Lower lobe of right lung (tissue), 2 donors: ENCODE results near the gene INO80D. TPM values are rescaled to one million over a fixed set of nuclear protein-coding genes. Genes with fewer than 3 reads are reported as not detected.
"Not testable (repeated sequence)": the region's sequence is repeated elsewhere in the genome, so short reads cannot be mapped to it uniquely, and the experiment has no call there.

Source experiments
- ATAC-seq, 2 donors: fragments of 200-7000 bp; cut with Tn5 transposase; one replicate each; pipeline ENCODE4 v1.9.1; 2020 to 2022; ENCODE audit warnings: mild to moderate bottlenecking in 2 of 2, moderate library complexity in 2 of 2
- DNase-seq: peaks from one replicate; pipeline ENCODE4 v3.0.0-alpha.2; 2020
- H3K27ac ChIP-seq: fragments of 200-600 bp; one replicate; pipeline ENCODE4 v1.8.0; 2022
- H3K27me3 ChIP-seq: fragments of 200-600 bp; one replicate; pipeline ENCODE4 v1.8.0; 2022; ENCODE audit warnings: low read depth
- H3K36me3 ChIP-seq: fragments of 200-600 bp; one replicate; pipeline ENCODE4 v1.8.0; 2022; ENCODE audit warnings: mild to moderate bottlenecking
- H3K4me1 ChIP-seq: fragments of 200-600 bp; one replicate; pipeline ENCODE4 v1.8.0; 2022
- H3K4me3 ChIP-seq: fragments of 200-600 bp; one replicate; pipeline ENCODE4 v1.8.0; 2022; ENCODE audit warnings: mild to moderate bottlenecking
- H3K9me3 ChIP-seq: fragments of 200-600 bp; one replicate; pipeline ENCODE4 v1.8.0; 2022
- intact Hi-C: fragments of 100-400 bp; cut with DNase I; formaldehyde crosslinking; loops from one replicate; pipeline ENCODE4 v1.11.0; 2022
- total RNA-seq: library from RNA; stranded (reverse); fragmentation: NEBNext Ultra II Directional; extraction: Animal tissue kit (Norgen Biotek cat#: 25700); gene quantifications from one replicate; pipeline ENCODE4 v1.2.1, GENCODE V29; 2021
- TF ChIP-seq, protein P1 (sequence below): fragments of 200-600 bp; IDR thresholded peaks from one replicate; pipeline ENCODE4 v1.8.0; 2022; ENCODE audit warnings: antibody characterized with exemption, mild to moderate bottlenecking
- donor health status: DM: no; HTN: yes; CAD: no; lungs with severe emphysema.

Gene INO80D
- total RNA-seq, 1 donor from 2014 or later: 26.0 TPM

DNA sequence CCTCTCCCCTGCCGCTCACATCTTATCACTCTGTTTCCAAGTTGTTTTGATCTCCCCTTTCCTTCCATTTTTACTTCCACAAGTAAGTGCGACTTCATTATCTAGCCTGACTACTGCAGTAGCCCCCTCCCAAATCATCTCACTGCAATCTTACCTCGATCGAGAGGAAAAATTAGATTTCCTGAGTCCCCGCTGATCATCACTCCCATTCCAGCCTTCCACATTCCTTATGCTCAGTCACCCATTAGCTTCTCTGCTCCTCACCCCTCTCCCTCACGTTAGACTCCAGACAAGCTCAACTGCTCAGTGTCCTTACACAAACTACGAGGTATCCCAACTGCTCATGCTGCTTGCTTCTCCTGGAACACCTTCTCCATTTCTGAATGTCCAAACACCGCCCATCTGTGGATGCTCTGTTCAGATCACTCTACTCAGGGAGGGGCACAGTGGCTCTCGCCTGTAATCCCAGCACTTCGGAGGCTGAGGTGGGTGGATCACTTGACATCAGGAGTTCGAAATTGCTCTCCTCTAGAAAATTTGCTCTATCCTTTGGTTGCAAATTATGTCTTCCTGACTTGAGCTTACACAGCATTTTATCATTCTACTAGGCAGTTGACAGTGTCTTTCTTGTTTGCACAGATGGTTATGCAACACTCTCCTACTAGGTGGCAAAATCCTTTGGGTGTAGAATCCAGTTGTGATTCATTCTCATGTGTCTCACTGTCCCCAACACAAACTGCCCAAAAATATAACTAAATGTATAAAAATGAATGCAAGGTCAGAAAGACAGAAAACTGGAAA is 96.5 kb downstream of the INO80D start:
- Histone ChIP-seq H3K27ac (no peak overlapping the region), H3K36me3 (peaks cover 23% of the 10 kb centered on the region), H3K4me3 (no peak overlapping the region), H3K4me1 (no peaks in the 10 kb centered on the region), H3K27me3 (no peaks in the 10 kb centered on the region), H3K9me3 (no peaks in the 10 kb centered on the region)
- ATAC-seq (no peak), DNase-seq (no peak)
- TF ChIP-seq, protein P1, sequence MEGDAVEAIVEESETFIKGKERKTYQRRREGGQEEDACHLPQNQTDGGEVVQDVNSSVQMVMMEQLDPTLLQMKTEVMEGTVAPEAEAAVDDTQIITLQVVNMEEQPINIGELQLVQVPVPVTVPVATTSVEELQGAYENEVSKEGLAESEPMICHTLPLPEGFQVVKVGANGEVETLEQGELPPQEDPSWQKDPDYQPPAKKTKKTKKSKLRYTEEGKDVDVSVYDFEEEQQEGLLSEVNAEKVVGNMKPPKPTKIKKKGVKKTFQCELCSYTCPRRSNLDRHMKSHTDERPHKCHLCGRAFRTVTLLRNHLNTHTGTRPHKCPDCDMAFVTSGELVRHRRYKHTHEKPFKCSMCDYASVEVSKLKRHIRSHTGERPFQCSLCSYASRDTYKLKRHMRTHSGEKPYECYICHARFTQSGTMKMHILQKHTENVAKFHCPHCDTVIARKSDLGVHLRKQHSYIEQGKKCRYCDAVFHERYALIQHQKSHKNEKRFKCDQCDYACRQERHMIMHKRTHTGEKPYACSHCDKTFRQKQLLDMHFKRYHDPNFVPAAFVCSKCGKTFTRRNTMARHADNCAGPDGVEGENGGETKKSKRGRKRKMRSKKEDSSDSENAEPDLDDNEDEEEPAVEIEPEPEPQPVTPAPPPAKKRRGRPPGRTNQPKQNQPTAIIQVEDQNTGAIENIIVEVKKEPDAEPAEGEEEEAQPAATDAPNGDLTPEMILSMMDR: no peak
- intact Hi-C loops: no loop called here

DNA sequence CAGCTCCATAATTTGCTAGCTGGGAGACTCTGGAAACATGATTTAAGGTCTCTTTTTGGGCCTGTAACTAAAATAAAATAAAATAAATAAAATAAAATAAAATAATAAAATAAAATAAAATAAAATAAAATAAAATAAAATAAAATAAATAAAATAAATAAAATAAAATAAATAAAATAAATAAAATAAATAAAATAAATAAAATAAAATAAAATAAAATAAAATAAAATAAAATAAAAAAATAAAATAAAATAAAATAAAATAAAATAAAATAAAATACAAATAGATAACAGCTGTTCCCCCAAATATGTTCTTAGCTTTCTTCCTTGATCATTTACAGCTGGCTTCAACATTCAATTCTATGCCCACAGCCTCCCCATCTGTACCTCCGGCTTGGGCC is 97.3 kb downstream of the INO80D start:
- H3K4me3 ChIP-seq, H3K4me1 ChIP-seq, ATAC-seq, DNase-seq, H3K27ac ChIP-seq, H3K9me3 ChIP-seq, H3K27me3 ChIP-seq, intact Hi-C loops: not testable (repeated sequence)
- peaks cover 19% of the 10 kb centered on the region for H3K36me3 ChIP-seq

DNA sequence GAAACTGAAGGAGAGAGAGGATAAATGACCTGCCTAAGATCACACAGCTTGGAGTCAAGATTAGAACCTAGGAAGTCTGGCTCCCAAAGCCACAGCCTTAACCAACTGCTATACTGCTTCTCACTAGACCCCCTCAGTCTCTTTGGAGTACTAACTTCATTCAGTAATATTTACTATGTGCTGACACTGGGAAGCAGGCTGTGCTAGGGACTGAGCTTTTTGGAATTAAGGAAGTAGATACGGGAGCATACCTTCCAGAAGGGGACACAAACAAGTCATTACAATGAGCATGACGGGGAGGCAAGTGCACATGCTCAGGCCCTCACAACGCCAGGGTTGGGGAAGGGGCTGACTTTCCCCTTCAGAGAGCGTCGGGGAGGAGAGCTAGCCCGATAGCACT is 97.7 kb downstream of the INO80D start:
- Histone ChIP-seq H3K4me1 (no peaks in the 10 kb centered on the region), H3K4me3 (no peak overlapping the region), H3K27me3 (no peaks in the 10 kb centered on the region), H3K36me3 (peaks cover 16% of the 10 kb centered on the region), H3K27ac (no peak overlapping the region), H3K9me3 (no peaks in the 10 kb centered on the region)
- ATAC-seq (no peak), DNase-seq (no peak)
- TF ChIP-seq, protein P1: no peak
- intact Hi-C loops: no loop called here

DNA sequence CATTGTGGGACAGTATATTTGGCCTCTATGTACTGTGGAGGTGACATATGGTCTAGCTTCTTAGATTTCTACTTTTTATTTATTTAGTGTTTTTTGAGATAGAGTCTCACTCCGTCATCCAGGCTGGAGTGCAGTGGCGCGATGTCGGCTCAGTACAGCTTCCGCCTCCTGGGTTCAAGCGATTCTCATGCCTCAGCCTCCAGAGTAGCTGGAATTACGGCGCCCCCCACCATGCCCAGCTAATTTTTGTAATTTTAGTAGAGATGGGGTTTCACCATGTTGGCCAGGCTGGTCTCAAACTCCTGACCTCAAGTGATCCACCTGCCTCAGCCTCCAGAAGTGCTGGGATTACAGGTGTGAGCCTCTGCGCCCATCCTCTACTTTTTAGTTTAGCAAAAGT is 99.6 kb downstream of the INO80D start:
- ATAC-seq, H3K36me3 ChIP-seq, H3K4me3 ChIP-seq, H3K27ac ChIP-seq, H3K9me3 ChIP-seq, H3K4me1 ChIP-seq, DNase-seq, intact Hi-C loops, H3K27me3 ChIP-seq: not testable (repeated sequence)

DNA sequence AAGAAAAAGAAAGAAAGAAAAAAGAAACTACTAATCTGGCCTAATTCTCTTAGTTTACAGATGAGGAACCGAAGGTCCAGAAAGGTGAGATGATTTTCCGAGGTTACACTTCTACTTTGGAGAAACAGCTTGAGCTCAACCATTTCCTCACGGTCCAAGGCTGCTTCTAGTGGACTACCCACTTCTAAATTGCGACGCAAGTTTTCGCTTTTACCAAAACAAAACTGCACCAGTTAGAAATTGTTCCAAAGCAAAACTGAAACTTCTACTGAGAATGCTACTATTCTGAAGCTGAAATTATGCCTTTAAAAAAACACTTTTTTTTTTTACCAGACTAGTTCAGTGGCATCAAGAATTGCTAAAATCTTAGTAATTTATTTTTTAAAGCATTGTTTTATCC is 101.6 kb downstream of the INO80D start:
- intact Hi-C loops: no loop called here
- DNase-seq (no peak), ATAC-seq (no peak)
- TF ChIP-seq, protein P1: no peak
- Histone ChIP-seq H3K27me3 (no peaks in the 10 kb centered on the region), H3K27ac (no peak overlapping the region), H3K4me3 (no peak overlapping the region), H3K36me3 (no peaks in the 10 kb centered on the region), H3K4me1 (no peaks in the 10 kb centered on the region), H3K9me3 (no peaks in the 10 kb centered on the region)

DNA sequence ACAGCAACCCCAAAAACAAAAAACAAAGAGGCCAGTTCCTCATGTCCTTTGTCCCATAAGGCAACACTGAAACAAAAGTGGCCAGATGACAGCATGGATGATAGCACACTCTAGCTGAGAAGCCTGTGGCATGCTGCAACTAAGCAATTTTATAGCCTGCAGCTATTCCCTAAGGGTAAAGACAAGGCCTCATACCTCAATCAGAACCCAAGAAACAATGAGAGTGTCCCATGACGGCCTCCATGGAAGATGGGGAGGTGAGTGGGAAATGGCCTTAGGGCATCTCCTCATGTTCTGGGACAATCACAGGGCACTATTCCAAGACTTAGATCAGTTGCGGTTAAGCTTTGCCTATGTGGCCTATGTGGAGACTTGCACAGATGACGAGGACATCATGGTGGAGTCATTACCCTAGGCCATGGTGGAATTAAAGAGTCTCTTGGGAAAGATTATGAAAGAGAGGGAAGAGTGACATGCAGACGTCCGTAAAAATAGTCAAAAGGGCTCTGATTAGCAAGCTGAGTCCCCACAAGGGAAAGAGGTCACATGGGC is 103.1 kb downstream of the INO80D start:
- Histone ChIP-seq H3K4me1 (no peaks in the 10 kb centered on the region), H3K9me3 (no peaks in the 10 kb centered on the region), H3K27ac (no peak overlapping the region), H3K4me3 (no peak overlapping the region), H3K27me3 (no peaks in the 10 kb centered on the region), H3K36me3 (no peaks in the 10 kb centered on the region)
- ATAC-seq (no peak), DNase-seq (no peak)
- intact Hi-C loops: no loop called here
- TF ChIP-seq, protein P1: no peak

DNA sequence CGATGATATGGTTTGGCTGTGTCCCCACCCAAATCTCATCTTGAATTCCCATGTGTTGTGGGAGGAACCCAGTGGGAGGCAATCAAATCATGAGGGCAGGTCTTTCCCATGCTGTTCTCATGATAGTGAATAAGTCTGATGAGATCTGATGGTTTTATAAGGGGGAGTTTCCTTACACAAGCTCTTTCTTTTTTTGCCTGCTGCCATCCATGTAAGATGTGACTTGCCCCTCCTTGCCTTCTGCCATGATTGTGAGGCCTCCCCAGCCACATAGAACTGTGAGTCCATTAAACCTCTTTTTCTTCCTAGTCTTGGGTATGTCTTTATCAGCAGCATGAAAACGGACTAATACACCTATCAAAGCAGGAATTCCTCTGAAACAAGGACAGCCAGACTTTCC is 107.2 kb downstream of the INO80D start:
- ATAC-seq, H3K4me3 ChIP-seq, H3K9me3 ChIP-seq, H3K27me3 ChIP-seq, DNase-seq, H3K36me3 ChIP-seq, H3K27ac ChIP-seq, intact Hi-C loops: not testable (repeated sequence)
- peaks cover 15% of the 10 kb centered on the region for H3K4me1 ChIP-seq

DNA sequence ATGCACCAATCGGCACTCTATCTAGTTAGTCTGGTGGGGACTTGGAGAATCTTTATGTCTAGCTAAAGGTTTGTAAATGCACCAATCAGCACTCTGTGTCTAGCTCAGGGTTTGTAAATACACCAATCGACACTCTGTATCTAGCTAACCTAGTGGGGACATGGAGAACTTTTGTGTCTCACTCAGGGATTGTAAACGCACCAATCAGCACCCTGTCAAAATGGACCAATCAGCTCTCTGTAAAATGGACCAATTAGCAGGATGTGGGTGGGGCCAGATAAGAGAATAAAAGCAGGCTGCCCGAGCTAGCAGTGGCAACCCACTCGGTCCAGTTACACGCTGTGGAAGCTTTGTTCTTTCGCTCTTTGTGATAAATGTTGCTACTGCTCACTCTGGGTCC is 108.3 kb downstream of the INO80D start:
- H3K4me3 ChIP-seq, ATAC-seq, DNase-seq, H3K9me3 ChIP-seq, H3K36me3 ChIP-seq, H3K27ac ChIP-seq, H3K27me3 ChIP-seq, intact Hi-C loops: not testable (repeated sequence)
- peaks cover 15% of the 10 kb centered on the region for H3K4me1 ChIP-seq

DNA sequence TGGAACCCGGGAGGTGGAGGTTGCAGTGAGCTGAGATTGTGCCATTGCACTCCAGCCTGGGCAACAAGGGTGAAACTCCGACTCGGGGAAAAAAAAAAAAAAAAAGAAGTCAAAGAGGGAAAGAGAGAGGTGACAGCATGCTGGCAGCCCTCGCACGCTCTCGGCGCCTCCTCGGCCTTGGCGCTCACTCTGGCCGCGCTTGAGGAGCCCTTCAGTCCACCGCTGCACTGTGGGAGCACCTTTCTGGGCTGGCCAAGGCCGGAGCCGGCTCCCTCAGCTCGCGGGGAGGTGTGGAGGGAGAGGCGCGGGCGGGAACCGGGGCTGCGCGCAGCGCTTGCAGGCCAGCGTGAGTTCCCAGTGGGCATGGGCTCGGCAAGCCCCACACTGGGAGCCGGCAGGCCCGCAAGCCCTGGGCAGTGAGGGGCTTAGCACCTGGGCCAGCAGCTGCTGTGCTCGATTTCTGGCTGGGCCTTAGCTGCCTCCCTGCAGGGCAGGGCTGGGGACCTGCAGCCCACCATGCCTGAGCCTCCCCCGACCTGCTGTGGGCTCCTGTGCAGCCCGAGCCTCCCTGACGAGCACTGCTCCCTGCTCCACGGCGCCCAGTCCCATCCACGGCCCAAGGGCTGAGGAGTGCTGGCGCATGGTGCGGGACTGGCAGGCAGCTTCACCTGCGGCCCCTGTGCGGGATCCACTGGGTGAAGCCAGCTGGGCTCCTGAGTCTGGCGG is 108.9 kb downstream of the INO80D start:
- ATAC-seq, H3K36me3 ChIP-seq, DNase-seq, H3K9me3 ChIP-seq, H3K27ac ChIP-seq, H3K27me3 ChIP-seq, H3K4me3 ChIP-seq, intact Hi-C loops: not testable (repeated sequence)
- H3K4me1 ChIP-seq: peaks cover 15% of the 10 kb centered on the region
